ENCODE measurements around the gene GRIK1.

GRIK1 gene

GRCh38 chr21:29826386-29826785, 113.4 kb downstream of the GRIK1 start:
- DNase-seq, result no peak

DNA sequence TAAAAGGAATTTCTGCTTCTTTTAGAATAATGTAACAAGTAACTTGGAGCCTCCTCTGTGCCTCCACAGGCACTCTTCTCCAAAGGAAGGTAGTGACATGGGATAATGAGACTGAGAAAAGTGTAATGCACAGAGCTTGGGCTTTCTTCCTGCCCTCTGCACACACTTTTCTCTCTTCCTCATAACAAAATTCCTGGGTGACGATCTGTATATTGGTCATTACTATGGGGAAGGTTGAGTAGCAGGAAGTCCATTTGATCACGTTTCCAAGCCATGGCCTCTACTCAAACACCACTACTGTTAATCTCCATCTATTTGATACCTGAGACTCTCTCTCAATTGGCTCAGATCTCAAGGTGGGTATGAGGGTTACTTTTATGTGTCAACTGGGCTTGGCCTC, 113.9 kb downstream of the GRIK1 start:
- no peak for DNase-seq

DNA sequence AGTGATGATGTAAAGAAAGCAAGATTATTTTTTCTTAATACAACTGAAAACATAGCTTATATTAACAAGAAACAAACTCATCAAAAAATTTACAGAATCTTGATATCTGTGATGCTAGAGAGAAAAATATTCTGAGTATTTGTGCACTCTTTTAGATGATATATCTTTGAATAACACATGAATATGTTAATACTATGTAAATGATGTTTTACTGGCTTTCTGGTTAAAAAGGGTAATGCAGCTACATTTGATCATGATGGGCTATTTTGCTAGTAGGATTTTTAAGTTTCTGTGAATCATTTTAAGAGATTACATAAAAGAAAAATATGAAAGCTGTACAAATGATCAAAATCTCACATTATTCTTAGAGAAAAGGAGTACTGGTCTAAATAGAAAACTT, 114.5 kb downstream of the GRIK1 start:
- DNase-seq, result no peak

DNA sequence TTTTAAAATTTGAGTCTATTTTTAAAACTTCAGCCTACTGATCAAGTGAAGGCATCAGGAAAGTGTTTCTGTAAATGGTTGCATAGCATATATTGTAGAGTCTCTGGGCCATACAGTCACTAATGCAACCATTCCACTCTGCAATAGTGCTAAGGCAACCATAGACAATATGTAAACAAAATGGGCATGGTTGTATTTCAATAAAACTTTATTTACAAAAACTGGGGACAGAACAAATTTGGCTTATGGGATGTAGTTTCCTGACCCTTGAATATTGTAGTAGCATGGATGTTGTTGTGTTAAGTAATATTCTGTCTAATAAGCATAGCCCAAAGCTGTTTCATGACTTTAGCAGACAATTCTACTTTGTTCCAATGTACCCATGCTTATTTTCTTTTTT, 117.7 kb downstream of the GRIK1 start:
- no peak for DNase-seq

DNA sequence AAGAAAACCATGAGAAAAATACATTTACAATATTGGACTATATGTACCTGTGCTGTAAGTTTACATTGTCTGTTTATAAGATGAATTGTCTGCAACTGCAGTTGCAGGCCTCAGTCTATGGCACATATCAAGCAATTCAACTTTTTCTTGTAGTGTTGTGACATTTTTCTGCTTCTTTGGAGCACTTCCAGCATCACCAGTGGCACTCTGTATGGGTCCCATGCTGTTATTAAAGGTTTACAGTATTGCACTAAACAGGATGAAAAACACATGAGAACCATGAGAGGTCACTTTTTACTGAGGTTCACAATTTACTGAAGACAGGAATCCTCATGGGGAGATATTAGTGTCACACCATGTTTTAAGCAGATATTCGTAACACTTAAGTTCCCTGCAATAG, 118.6 kb downstream of the GRIK1 start:
- DNase-seq, result no peak

GRCh38 chr21:29819675-29820326, 120.0 kb downstream of the GRIK1 start:
- no peak for DNase-seq

DNA sequence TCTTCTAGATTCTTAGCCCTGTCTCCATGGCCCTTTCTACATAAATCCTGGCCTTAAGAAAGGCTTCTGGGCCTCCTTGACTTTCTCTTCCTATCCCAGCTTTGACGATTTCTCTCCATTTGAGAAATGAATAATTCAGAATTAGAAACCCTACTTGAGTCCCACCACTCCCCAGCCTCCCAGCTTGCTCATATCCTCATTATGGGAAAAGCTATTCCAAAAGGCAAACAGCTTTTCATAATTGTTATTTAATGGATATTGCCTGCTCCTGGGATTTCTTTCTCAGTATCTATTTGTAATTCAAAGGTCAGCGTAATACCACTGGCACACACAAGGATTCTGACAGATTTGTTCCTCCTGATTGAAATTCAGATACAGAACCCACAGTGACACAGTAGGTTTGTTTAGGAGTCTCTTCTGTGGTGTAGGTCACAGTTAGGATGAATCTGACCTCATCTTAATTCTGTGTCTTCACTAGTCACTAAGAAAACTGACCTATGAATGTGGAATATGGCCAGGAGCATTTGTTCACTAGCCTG, 121.3 kb downstream of the GRIK1 start:
- DNase-seq, result no peak

DNA sequence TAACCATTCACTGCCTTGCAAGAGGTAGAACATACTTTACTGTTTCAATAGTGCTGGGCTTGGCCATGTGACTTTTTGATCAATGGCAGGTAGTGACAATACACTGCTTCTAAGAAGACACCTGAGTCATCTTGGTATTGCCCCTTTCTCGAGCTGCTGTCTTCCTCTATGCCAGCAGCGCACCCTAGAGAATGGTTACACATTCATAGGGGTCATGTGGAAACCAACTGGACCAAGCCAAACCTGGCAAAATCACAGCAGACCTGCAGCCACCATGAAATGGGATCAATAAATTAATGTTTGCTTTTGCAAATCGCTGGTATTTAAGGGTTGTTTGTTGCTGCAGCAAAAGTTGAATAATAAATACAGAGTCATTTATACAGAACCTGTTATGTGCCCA, 122.3 kb downstream of the GRIK1 start:
- no peak for DNase-seq

GRCh38 chr21:29812947-29813346, 126.8 kb downstream of the GRIK1 start:
- DNase-seq, result peak; percentile 76

- DNase-seq, result no peak
These were observed 128.9 kb downstream of the GRIK1 start for GRCh38 chr21:29810871-29811270.

- DNase-seq, result no peak
These were observed 131.6 kb downstream of the GRIK1 start for GRCh38 chr21:29808153-29808552.

DNA sequence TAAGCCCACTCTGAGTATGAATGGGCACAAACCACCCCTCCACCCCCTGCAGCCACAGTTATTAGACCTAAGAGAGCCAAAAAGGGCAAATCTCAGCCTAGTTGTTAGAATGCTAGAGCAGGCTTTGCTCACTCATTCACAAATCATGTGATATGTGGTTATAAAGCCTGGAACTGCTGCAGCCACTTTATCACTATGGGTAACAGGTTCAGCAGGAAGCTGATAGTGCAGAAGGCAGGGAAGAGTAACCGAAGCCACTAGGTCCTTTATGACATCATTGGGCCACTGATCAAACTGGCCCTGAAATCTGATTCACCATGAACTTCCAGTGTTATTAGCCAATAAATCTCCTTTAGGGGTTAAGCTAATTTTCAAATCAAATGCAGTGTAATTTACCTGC, 134.7 kb downstream of the GRIK1 start:
- no peak for DNase-seq

DNA sequence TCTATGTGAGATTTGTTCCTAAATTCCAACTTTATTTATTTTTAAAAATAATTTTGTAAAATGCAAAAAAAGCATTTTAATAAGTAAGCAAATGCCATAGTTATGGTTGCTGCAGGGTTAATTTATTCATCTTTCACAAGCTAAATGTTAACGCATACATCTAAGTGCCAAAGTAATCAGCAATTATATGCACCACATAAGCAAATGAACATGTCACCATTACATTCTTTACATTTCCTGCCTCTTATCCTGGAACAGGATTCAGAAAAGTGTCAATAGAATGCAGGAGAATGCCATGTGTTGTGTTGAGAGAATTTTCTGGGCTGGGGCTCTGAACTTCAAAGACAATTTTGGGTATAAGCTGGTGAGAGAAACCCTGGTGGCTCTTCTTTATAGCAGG, 136.6 kb downstream of the GRIK1 start:
- DNase-seq, result no peak

DNA sequence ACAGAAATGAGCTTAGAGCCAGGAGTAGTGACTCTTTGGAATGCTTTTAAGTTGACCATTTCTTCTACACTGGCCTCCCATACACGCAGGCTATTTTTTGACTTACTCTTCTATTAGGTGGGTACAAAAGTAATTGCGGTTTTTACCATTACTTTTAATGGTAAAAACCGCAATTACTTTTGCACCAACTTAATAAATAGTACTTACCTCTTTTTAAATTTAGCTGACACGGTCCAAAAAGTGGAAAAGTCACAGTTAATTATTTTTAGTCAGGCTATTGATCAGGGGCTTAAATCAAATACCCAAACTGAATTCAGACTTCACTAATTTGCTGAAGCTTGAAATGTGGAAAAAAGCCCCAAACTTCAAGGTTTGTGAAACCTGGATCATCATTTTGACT, 138.7 kb downstream of the GRIK1 start:
- no peak for DNase-seq

- DNase-seq, result no peak
These were observed 139.7 kb downstream of the GRIK1 start for GRCh38 chr21:29800056-29800455.

DNA sequence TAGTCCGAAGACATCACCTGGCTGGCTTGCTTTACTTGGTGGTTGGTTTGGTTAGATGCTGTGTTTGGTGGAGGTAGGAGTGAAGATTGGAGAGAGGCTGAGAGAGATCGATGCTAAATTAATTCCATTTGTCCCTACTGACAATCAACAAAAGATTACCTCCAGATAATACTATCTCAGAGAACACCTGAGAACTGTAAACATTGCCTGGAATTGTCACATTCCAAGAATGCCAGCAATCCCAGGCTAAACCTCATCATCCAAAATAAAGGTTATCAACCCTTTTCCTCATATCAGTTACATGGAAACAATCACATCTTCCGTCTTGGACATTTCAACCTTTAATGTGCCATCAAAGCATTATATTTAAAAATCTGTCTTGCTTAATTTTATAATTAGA, 141.0 kb downstream of the GRIK1 start:
- DNase-seq, result no peak

- DNase-seq, result no peak
These were observed 142.6 kb downstream of the GRIK1 start for GRCh38 chr21:29797155-29797554.

DNA sequence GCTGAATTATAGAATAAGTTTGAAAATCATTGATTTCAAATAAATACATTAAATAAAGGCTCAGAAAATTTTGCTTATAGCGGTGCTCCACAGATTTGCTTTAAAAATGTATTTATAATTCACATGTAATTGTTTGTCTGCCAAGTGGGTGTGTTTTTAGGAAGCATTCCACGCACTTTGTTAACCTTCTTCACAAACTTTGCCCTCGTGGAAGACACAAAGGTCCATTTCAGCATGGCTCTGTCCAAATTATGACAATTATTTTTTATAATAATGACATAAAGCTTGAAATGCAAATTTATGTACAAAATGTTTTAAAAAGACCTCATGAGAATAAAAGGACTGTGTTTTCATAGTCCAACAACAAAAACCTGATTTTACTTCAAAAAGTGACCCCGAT, 146.1 kb downstream of the GRIK1 start:
- no peak for DNase-seq

GRCh38 chr21:29789393-29789792, 150.4 kb downstream of the GRIK1 start:
- DNase-seq, result no peak

DNA sequence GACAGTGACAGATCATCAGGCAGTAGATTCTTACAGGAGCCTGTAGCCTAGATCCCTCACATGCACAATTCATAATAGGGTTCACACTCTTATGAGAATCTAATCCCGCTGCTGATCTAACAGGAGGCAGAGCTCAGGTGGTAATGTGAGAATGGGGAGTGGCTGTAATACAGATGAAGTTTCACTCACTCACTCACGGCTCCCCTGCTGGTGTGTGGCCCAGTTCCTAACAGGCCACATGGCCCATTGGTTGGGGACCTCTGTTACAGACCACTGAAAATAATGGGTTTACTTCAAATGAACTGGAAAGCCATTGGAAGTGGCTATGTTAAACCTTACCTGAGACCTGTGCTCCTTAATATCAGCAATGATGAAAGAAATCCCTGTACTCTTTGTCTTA, 151.0 kb downstream of the GRIK1 start:
- no peak for DNase-seq

- no peak for DNase-seq
These were observed 152.4 kb downstream of the GRIK1 start for GRCh38 chr21:29787361-29787909.

DNA sequence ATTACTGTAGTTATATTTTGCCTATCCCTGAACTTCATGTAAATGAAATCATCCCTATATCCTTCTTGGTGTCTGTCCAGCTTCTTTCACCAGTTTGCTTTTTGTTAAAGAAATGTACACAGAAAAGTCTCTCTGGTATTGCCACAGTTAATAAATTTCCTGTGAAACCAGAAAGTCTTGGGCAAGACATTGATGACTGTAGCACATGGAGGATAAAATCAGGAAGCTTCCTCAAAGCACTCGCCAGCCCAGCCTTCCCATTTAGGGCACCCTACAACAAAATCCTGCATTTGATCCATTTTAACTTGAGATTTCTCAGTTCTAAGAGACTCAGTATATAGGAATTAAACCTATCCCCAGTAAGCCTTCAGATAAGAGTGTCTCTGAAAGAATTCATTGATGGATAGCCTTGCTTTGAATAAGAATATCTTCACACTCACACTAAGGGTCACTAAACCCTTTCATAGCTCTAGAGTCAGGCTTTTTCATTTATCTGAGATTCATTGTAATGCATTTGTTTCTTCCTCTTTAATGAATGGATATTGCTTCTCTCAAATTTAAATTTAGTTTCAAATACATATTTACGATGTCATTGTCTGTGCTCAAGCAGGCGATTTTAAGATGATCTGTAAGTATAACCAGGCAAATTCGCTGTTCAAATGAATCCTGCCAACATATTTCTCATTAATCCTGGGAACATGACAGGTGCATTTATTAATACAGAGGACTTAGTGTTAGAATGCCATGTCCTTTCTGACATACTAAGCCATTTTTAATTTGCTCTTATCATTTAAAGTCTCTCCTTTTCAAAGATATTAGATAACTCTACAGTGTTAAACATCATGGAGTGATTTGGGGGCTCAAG, 153.1 kb downstream of the GRIK1 start:
- no peak for DNase-seq

DNA sequence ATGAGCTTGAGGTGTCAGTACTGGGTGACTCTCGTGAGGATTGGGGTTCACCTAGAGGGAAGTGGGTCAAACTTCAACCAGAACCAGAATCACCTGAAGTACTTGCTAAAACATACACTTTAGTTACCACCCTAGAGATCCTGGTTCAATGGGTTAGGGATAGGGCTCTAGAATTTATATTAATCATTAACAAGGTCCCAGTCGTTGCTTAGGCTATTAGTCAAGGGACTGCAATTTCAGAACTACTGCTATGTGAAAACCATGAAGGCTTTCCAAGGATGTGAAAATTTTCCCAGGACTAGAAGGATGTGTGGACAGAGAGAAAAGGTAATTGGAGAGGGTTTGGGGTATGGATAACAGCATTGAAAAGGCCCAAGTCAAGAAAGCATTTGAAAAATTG, 162.6 kb downstream of the GRIK1 start:
- DNase-seq, result no peak

GRCh38 chr21:29775462-29775861, 164.3 kb downstream of the GRIK1 start:
- DNase-seq, result no peak
